ENCODE results near the gene ABCA2.

GRCh38 chr9:137000177-137000930 is 27.7 kb downstream of the ABCA2 start:
- no peak for TF ChIP-seq CTCF (IDR thresholded peaks at IDR 0.05)
- no peak for TF ChIP-seq POLR2A (IDR thresholded peaks at IDR 0.05)
